ENCODE data around the gene EXOC3L4. TPM values are rescaled to one million over a fixed set of nuclear protein-coding genes. Genes with fewer than 3 reads are reported as not detected.
"Not testable (repeated sequence)": the region's sequence is repeated elsewhere in the genome, so short reads cannot be mapped to it uniquely, and the experiment has no call there.

Gene EXOC3L4
- polyA plus RNA-seq, 1 of the 3 experiments (the other 2 are of a cell fraction): 0.46 TPM

GRCh38 chr14:103116636-103117035 lies 22.1 kb downstream of the EXOC3L4 start:
- Histone ChIP-seq H3K9me3 (no peaks in the 10 kb centered on the region), H3K4me2 (no peak overlapping the region), H4K20me1 (ENCODE audit: insufficient read depth) (no peaks in the 10 kb centered on the region), H3K4me3 (ENCODE audit: low read depth in 2 of 2, low read length in 1 of 2) (no peak overlapping the region), H3K79me2 (ENCODE audit: insufficient read depth) (no peaks in the 10 kb centered on the region), H3K27me3 (ENCODE audit: insufficient read depth) (no peaks in the 10 kb centered on the region), H3K9ac (no peak overlapping the region), H3K9me2 (no peaks in the 10 kb centered on the region), H3F3A (replicated peaks; ENCODE audit: insufficient read depth) (peaks cover 5% of the 10 kb centered on the region), H3K36me3 (replicated peaks in 1 of 2; ENCODE audit: control insufficient read depth in 1 of 2, insufficient read depth in 2 of 2, low read length in 1 of 2) (no peaks in the 10 kb centered on the region), H3K27ac (ENCODE audit: low read depth in 2 of 2, low read length in 1 of 2) (no peak overlapping the region), H3K4me1 (ENCODE audit: control insufficient read depth in 1 of 2, insufficient read depth in 2 of 2, low read depth in 1 of 2, low read length in 1 of 2) (peaks cover 1 to 18% of the 10 kb centered on the region in 2 experiments; a peak in 2 of 4 replicates), H2AFZ (ENCODE audit: low read depth) (no peak overlapping the region)
- ChIA-PET CTCF (interaction anchor here (1.3 to 7.8 kb wide), 2 partner anchors 10 to 13 kb away, joined by 6 to 81 read pairs; no protein-coding TSS in a partner anchor), POLR2A (no interaction called here)
- no peak for TF ChIP-seq MXI1 (IDR thresholded peaks at IDR 0.05; ENCODE audit: low read depth, low read length)
- no peak for TF ChIP-seq RAD21 (IDR thresholded peaks at IDR 0.05; ENCODE audit: low read length)
- 93% methylated on average over 17 of the region's 17 CpGs for WGBS (ENCODE audit: low lambda C conversion rate)
- no peak for DNase-seq

- H3K4me2 ChIP-seq; H3K27ac ChIP-seq (ENCODE audit: low read depth in 2 of 2, low read length in 1 of 2); H3K79me2 ChIP-seq (ENCODE audit: insufficient read depth); H3K9me2 ChIP-seq; H3F3A ChIP-seq (replicated peaks; ENCODE audit: insufficient read depth); H3K36me3 ChIP-seq (replicated peaks in 1 of 2; ENCODE audit: control insufficient read depth in 1 of 2, insufficient read depth in 2 of 2, low read length in 1 of 2); H4K20me1 ChIP-seq (ENCODE audit: insufficient read depth); H2AFZ ChIP-seq (ENCODE audit: low read depth); POLR2A ChIA-PET; H3K9ac ChIP-seq; H3K27me3 ChIP-seq (ENCODE audit: insufficient read depth); H3K9me3 ChIP-seq; DNase-seq; H3K4me3 ChIP-seq (ENCODE audit: low read depth in 2 of 2, low read length in 1 of 2): not testable (repeated sequence)
- peaks cover 6 to 20% of the 10 kb centered on the region in 2 experiments for H3K4me1 ChIP-seq (ENCODE audit: control insufficient read depth in 1 of 2, insufficient read depth in 2 of 2, low read depth in 1 of 2, low read length in 1 of 2)
- CTCF ChIA-PET: interaction anchor here (0.7 to 7.8 kb wide), 3 partner anchors 10 to 69 kb away, joined by 3 to 81 read pairs (median 3); no protein-coding TSS in a partner anchor
- WGBS (ENCODE audit: low lambda C conversion rate): 95% methylated on average over 7 of the region's 7 CpGs
Measured at GRCh38 chr14:103117499-103117898, 23.0 kb downstream of the EXOC3L4 start.

- Histone ChIP-seq H3K9ac (no peak overlapping the region), H3K9me3 (no peaks in the 10 kb centered on the region), H4K20me1 (ENCODE audit: insufficient read depth) (no peaks in the 10 kb centered on the region), H3K36me3 (replicated peaks in 1 of 2; ENCODE audit: control insufficient read depth in 1 of 2, insufficient read depth in 2 of 2, low read length in 1 of 2) (no peaks in the 10 kb centered on the region), H3K9me2 (no peaks in the 10 kb centered on the region), H3K4me1 (ENCODE audit: control insufficient read depth in 1 of 2, insufficient read depth in 2 of 2, low read depth in 1 of 2, low read length in 1 of 2) (peaks cover 11 to 20% of the 10 kb centered on the region in 2 experiments), H3K27ac (ENCODE audit: low read depth in 2 of 2, low read length in 1 of 2) (no peak overlapping the region), H3F3A (replicated peaks; ENCODE audit: insufficient read depth) (peaks cover 5% of the 10 kb centered on the region), H3K79me2 (ENCODE audit: insufficient read depth) (no peaks in the 10 kb centered on the region), H2AFZ (ENCODE audit: low read depth) (no peak overlapping the region), H3K4me2 (no peak overlapping the region), H3K4me3 (ENCODE audit: low read depth in 2 of 2, low read length in 1 of 2) (no peak overlapping the region), H3K27me3 (ENCODE audit: insufficient read depth) (no peaks in the 10 kb centered on the region)
- ChIA-PET POLR2A (no interaction called here), CTCF (interaction anchor here (0.7 to 7.8 kb wide), 3 partner anchors 9 to 68 kb away, joined by 3 to 81 read pairs (median 3); no protein-coding TSS in a partner anchor)
- DNase-seq: no peak
- TF ChIP-seq USF1 (IDR thresholded peaks at IDR 0.05; ENCODE audit: borderline replicate concordance, low read depth) (peak; percentile 29; the same call in 1 of the 2 replicates), RAD21 (IDR thresholded peaks at IDR 0.05; ENCODE audit: low read length) (no peak), JUND (IDR thresholded peaks at IDR 0.05) (no peak), ELF1 (IDR thresholded peaks at IDR 0.05) (no peak), TAF1 (IDR thresholded peaks at IDR 0.05; ENCODE audit: borderline replicate concordance, low read depth, low read length) (no peak)
- TF ChIP-seq, protein P1, sequence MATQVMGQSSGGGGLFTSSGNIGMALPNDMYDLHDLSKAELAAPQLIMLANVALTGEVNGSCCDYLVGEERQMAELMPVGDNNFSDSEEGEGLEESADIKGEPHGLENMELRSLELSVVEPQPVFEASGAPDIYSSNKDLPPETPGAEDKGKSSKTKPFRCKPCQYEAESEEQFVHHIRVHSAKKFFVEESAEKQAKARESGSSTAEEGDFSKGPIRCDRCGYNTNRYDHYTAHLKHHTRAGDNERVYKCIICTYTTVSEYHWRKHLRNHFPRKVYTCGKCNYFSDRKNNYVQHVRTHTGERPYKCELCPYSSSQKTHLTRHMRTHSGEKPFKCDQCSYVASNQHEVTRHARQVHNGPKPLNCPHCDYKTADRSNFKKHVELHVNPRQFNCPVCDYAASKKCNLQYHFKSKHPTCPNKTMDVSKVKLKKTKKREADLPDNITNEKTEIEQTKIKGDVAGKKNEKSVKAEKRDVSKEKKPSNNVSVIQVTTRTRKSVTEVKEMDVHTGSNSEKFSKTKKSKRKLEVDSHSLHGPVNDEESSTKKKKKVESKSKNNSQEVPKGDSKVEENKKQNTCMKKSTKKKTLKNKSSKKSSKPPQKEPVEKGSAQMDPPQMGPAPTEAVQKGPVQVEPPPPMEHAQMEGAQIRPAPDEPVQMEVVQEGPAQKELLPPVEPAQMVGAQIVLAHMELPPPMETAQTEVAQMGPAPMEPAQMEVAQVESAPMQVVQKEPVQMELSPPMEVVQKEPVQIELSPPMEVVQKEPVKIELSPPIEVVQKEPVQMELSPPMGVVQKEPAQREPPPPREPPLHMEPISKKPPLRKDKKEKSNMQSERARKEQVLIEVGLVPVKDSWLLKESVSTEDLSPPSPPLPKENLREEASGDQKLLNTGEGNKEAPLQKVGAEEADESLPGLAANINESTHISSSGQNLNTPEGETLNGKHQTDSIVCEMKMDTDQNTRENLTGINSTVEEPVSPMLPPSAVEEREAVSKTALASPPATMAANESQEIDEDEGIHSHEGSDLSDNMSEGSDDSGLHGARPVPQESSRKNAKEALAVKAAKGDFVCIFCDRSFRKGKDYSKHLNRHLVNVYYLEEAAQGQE (IDR thresholded peaks at IDR 0.05; ENCODE audit: low read depth, low read length): no peak
- WGBS (ENCODE audit: low lambda C conversion rate): 71% methylated on average over 8 of the region's 10 CpGs
Measured at GRCh38 chr14:103118018-103118662, 23.6 kb downstream of the EXOC3L4 start.

Measured in SK-N-SH (cell line).